Measurements from ENCODE around the gene ETV6. TPM values are rescaled to one million over a fixed set of nuclear protein-coding genes. Genes with fewer than 3 reads are reported as not detected.

Gene ETV6
- total and polyA plus RNA-seq, 9 of the 15 experiments (the other 6 are each of a cell fraction or from before 2014, with no cell fraction given): 0.81 to 12.7 (median 4.1) TPM

- ATAC-seq (no peak), DNase-seq (ENCODE audit: extremely low read depth in 1 of 4, low spot score in 3 of 4) (no peak), FAIRE-seq (no peak)
- H3K27me3 ChIP-seq (ENCODE audit: control insufficient read depth in 2 of 2, insufficient read depth in 2 of 2, low read length in 2 of 2): no peaks in the 10 kb centered on the region
- intact Hi-C loops (cut with micrococcal nuclease): no loop called here
- no peak overlapping the region for H3K4me2 ChIP-seq (ENCODE audit: insufficient read depth, low read length)
- H4K20me1 ChIP-seq (replicated peaks; ENCODE audit: control insufficient read depth, insufficient read depth, low read length): no peaks in the 10 kb centered on the region
- H2AFZ ChIP-seq (ENCODE audit: low read depth, low read length): no peak overlapping the region
- no peaks in the 10 kb centered on the region for H3K9me3 ChIP-seq (replicated peaks; ENCODE audit: control insufficient read depth, insufficient read depth, low read depth, low read length)
- H3K27ac ChIP-seq (ENCODE audit: extremely low read depth, low read depth, low read length): no peak overlapping the region
- ChIA-PET CTCF (ENCODE audit: low intra/inter-chr PET ratio) (no interaction called here), POLR2A (no interaction called here)
- 64% methylated on average over 3 of the region's 3 CpGs for WGBS (ENCODE audit: insufficient coverage, low coverage, missing lambda C conversion rate)
- peaks cover 3 to 39% of the 10 kb centered on the region in 2 experiments; a peak in 4 of 5 replicates for H3K4me1 ChIP-seq (replicated peaks in 1 of 2; ENCODE audit: control insufficient read depth in 2 of 2, insufficient read depth in 2 of 2, low read length in 2 of 2)
- no peaks in the 10 kb centered on the region for H3K79me2 ChIP-seq (ENCODE audit: control insufficient read depth, insufficient read depth, low read length)
- in situ Hi-C loops (cut with MboI): no loop called here
- no TSS peak for BruUV-seq (replicated peaks)
- H3K9me1 ChIP-seq (ENCODE audit: control insufficient read depth, insufficient read depth, low read length): no peaks in the 10 kb centered on the region
- H3K36me3 ChIP-seq (ENCODE audit: control insufficient read depth, insufficient read depth, low read length): no peaks in the 10 kb centered on the region
- TF ChIP-seq IFI16 (CRISPR knock-in tag; IDR thresholded peaks at IDR 0.05) (no peak), FOSL1 (tag; conservative IDR thresholded peaks at IDR 0.05) (no peak), MEF2D (tag; conservative IDR thresholded peaks at IDR 0.05; ENCODE audit: low read depth) (no peak), SAFB (IDR thresholded peaks at IDR 0.05; ENCODE audit: borderline replicate concordance, low read depth, low read length) (no peak), NCOA4 (IDR thresholded peaks at IDR 0.05; ENCODE audit: partially characterized antibody) (no peak), MEIS2 (IDR thresholded peaks at IDR 0.05; ENCODE audit: partially characterized antibody) (no peak), SMAD2 (IDR thresholded peaks at IDR 0.05; ENCODE audit: low read depth, low read length) (no peak), ZFX (CRISPR knock-in tag; IDR thresholded peaks at IDR 0.05) (no peak), FOXP4 (CRISPR knock-in tag; IDR thresholded peaks at IDR 0.05; ENCODE audit: borderline replicate concordance) (no peak), HNRNPL (IDR thresholded peaks at IDR 0.05; ENCODE audit: low read depth, low read length) (no peak), FOXJ3 (CRISPR knock-in tag; IDR thresholded peaks at IDR 0.05) (no peak), ZNF232 (CRISPR knock-in tag; IDR thresholded peaks at IDR 0.05) (no peak), CBFB (CRISPR knock-in tag; IDR thresholded peaks at IDR 0.05) (no peak), JUN (IDR thresholded peaks at IDR 0.05; ENCODE audit: borderline replicate concordance, low read depth, low read length) (no peak), JUN (CRISPR knock-in tag; IDR thresholded peaks at IDR 0.05; ENCODE audit: borderline replicate concordance) (no peak), HDAC6 (IDR thresholded peaks at IDR 0.05; ENCODE audit: low read depth, low read length) (no peak), NR1H2 (CRISPR knock-in tag; IDR thresholded peaks at IDR 0.05) (no peak), RBBP5 (IDR thresholded peaks at IDR 0.05; ENCODE audit: borderline replicate concordance, insufficient read depth, low read length, poor library complexity, severe bottlenecking) (no peak)
- H3K4me3 ChIP-seq: no peak overlapping the region
- H3K9ac ChIP-seq (ENCODE audit: insufficient read depth in 1 of 2, low read depth in 2 of 2, low read length in 2 of 2): no peak overlapping the region
Measured at GRCh38 chr12:11834931-11835330, 185.5 kb downstream of the ETV6 start.
